K562 (cell line): ENCODE measurements around the gene EXOG. TPM values are rescaled to one million over a fixed set of nuclear protein-coding genes. Genes with fewer than 3 reads are reported as not detected.

Source experiments
- ATAC-seq: fragments of 200-7000 bp; cut with Tn5 transposase; 3 replicates; pipeline ENCODE4 v1.9.1; 2020; ENCODE audit warnings: moderate library complexity
- BruUV-seq: library from RNA; stranded (reverse); fragments of 400-500 nt; replicated peaks from 2 replicates; lab custom pipeline; 2021; lab: Mats Ljungman, UMichigan
- CTCF ChIA-PET: fragments of 300-600 bp; formaldehyde crosslinking; extraction: SDS; loops from one replicate; lab custom pipeline; 2021; ENCODE audit warnings: low intra/inter-chr PET ratio; lab: Yijun Ruan, JAX
- POLR2A ChIA-PET: fragments of 300-600, 350-650 bp; sonication (Branson Sonifier 250); formaldehyde crosslinking; extraction: SDS; loops from one replicate; lab custom pipeline; 2021; ENCODE audit warnings: antibody characterized with exemption, inconsistent platforms; lab: Yijun Ruan, JAX
- DNase-seq, 4 experiments: peaks; one replicate each; pipeline versions ENCODE4 v3.0.0 to v3.0.0-alpha.2; 2011 to 2018; ENCODE audit warnings: low spot score in 3 of 4, mixed read lengths in 3 of 4; ENCODE audit errors: extremely low read depth in 1 of 4
- FAIRE-seq: peaks from 2 replicates; lab custom pipeline; 2011; peaks lifted over from hg19 to GRCh38; lab: Jason Lieb, UNC
- H2AFZ ChIP-seq: 2 replicates; pipeline ENCODE4 v1.6.0; 2011; ENCODE audit warnings: low read depth, low read length, control low read depth, inconsistent platforms
- H3K27ac ChIP-seq: fragments of 200-600 bp; 3 replicates; pipeline ENCODE4 v1.8.0; 2011; ENCODE audit warnings: low read depth, mild to moderate bottlenecking, control low read depth, inconsistent platforms, low read length, moderate library complexity, mixed read lengths; ENCODE audit errors: extremely low read depth
- H3K27me3 ChIP-seq, 2 experiments: fragments of 300-600 bp in 1 of 2; 2 replicates in 1 of 2; 3 replicates in 1 of 2; pipeline versions ENCODE4 v1.6.0 to v1.8.0; 2011; ENCODE audit warnings: inconsistent platforms in 2 of 2, low read length in 2 of 2, mild to moderate bottlenecking in 1 of 2, mixed read lengths in 1 of 2, moderate library complexity in 1 of 2; ENCODE audit not compliant: control insufficient read depth in 2 of 2, insufficient read depth in 2 of 2
- H3K36me3 ChIP-seq: fragments of 300-600 bp; 3 replicates; pipeline ENCODE4 v1.8.0; 2011; ENCODE audit warnings: mild to moderate bottlenecking, low read length, inconsistent platforms; ENCODE audit not compliant: control insufficient read depth, insufficient read depth
- H3K4me1 ChIP-seq, 2 experiments: fragments of 200-600 bp in 1 of 2; replicated peaks in 1 of 2; 2 replicates in 1 of 2; 3 replicates in 1 of 2; pipeline versions ENCODE4 v1.5.1 to v1.8.0; 2011; ENCODE audit warnings: inconsistent platforms in 2 of 2, low read length in 2 of 2, mild to moderate bottlenecking in 1 of 2, mixed read lengths in 1 of 2, moderate library complexity in 1 of 2; ENCODE audit not compliant: control insufficient read depth in 2 of 2, insufficient read depth in 2 of 2
- H3K4me2 ChIP-seq: 2 replicates; pipeline ENCODE4 v1.6.1; 2011; ENCODE audit warnings: low read length, control low read depth, inconsistent platforms, mixed read lengths; ENCODE audit not compliant: insufficient read depth
- H3K4me3 ChIP-seq: fragments of 200-600 bp; sonication (generic), shearing (Covaris generic); 2 replicates; pipeline ENCODE4 v1.5.1; 2016; ENCODE audit warnings: control low read depth, inconsistent platforms
- H3K79me2 ChIP-seq: fragments of 200-600 bp; 3 replicates; pipeline ENCODE4 v1.8.0; 2011; ENCODE audit warnings: low read length, inconsistent platforms; ENCODE audit not compliant: control insufficient read depth, insufficient read depth
- H3K9ac ChIP-seq, 2 experiments: 2 replicates each; pipeline versions ENCODE4 v1.6.0 to v1.6.1; 2011; ENCODE audit warnings: low read depth in 2 of 2, low read length in 2 of 2, control low read depth in 1 of 2, inconsistent platforms in 1 of 2, mild to moderate bottlenecking in 1 of 2, mixed read lengths in 1 of 2; ENCODE audit not compliant: insufficient read depth in 1 of 2
- H3K9me1 ChIP-seq: one replicate; pipeline ENCODE4 v1.6.0; 2011; ENCODE audit warnings: inconsistent platforms, mild to moderate bottlenecking, low read length, moderate library complexity; ENCODE audit not compliant: control insufficient read depth, insufficient read depth
- H3K9me3 ChIP-seq: replicated peaks from 2 replicates; pipeline ENCODE4 v1.5.1; 2011; ENCODE audit warnings: low read depth, low read length, inconsistent platforms; ENCODE audit not compliant: control insufficient read depth, insufficient read depth
- H4K20me1 ChIP-seq: replicated peaks from 2 replicates; pipeline ENCODE4 v1.6.1; 2011; ENCODE audit warnings: low read length, inconsistent platforms, mixed read lengths; ENCODE audit not compliant: control insufficient read depth, insufficient read depth
- CTBP1 ChIP-seq: fragments of 450-650 bp; IDR thresholded peaks from 2 replicates; pipeline ENCODE4 v1.6.1; 2016; ENCODE audit warnings: borderline replicate concordance
- DPF2 ChIP-seq: fragments of 450-650 bp; IDR thresholded peaks from 2 replicates; pipeline ENCODE4 v1.6.1; 2016
- ETS2 ChIP-seq: IDR thresholded peaks from 2 replicates; pipeline ENCODE4 v1.6.1; 2016; ENCODE audit warnings: borderline replicate concordance, missing genetic modification characterization, mild to moderate bottlenecking, moderate library complexity, missing compliant biosample characterization; ENCODE audit not compliant: poor library complexity, severe bottlenecking
- FOS ChIP-seq: IDR thresholded peaks from 3 replicates; pipeline ENCODE4 v1.6.1; 2011; ENCODE audit not compliant: insufficient read length; ENCODE audit errors: extremely low read depth
- HMG20B ChIP-seq: fragments of 250-450 bp; sonication (Bioruptor Pico); IDR thresholded peaks from 2 replicates; pipeline ENCODE4 v1.5.0; 2021; ENCODE audit warnings: mild to moderate bottlenecking
- RAD21 ChIP-seq, 2 experiments: fragments of 250-450 bp in 1 of 2; fragments of 450-650 bp in 1 of 2; sonication (Bioruptor Pico) in 1 of 2; formaldehyde crosslinking in 1 of 2; IDR thresholded peaks in 1 of 2; conservative IDR thresholded peaks in 1 of 2; 2 replicates each; pipeline versions ENCODE4 v1.4.0 to v1.8.0; 2020 to 2022; ENCODE audit warnings: mild to moderate bottlenecking in 2 of 2, moderate library complexity in 1 of 2
- RB1 ChIP-seq: fragments of 450-650 bp; IDR thresholded peaks from 2 replicates; pipeline ENCODE4 v1.6.1; 2017; ENCODE audit warnings: low read depth, mild to moderate bottlenecking
- REST ChIP-seq, 2 experiments: fragments of 450-650 bp; formaldehyde crosslinking in 1 of 2; IDR thresholded peaks; 2 replicates each; pipeline versions ENCODE4 v1.4.0 to v1.6.1; 2014 to 2020; ENCODE audit warnings: mild to moderate bottlenecking in 2 of 2, borderline replicate concordance in 1 of 2, low read depth in 1 of 2
- SIN3B ChIP-seq: fragments of 450-650 bp; IDR thresholded peaks from 2 replicates; pipeline ENCODE4 v1.6.1; 2017; ENCODE audit warnings: low read depth, mild to moderate bottlenecking, moderate library complexity
- SMC3 ChIP-seq: conservative IDR thresholded peaks from 2 replicates; pipeline ENCODE4 v1.6.1; 2011; ENCODE audit warnings: low read depth, low read length, improper control_type of control experiment; ENCODE audit not compliant: insufficient read depth
- ZNF668 ChIP-seq: fragments of 250-450 bp; sonication (Bioruptor Pico); IDR thresholded peaks from 2 replicates; pipeline ENCODE4 v1.8.0; 2022; ENCODE audit warnings: mild to moderate bottlenecking, inconsistent platforms
- WGBS: fragments of 100-300 bp; shearing (Covaris generic); methylation state at CpG from one replicate; pipeline ENCODE4 v1.1.6; 2016; ENCODE audit warnings: low coverage, mixed read lengths; ENCODE audit not compliant: insufficient coverage; ENCODE audit errors: missing lambda C conversion rate; 5-methylcytosine and 5-hydroxymethylcytosine counted together
- in situ Hi-C: fragments of 300-500 bp; cut with MboI; formaldehyde crosslinking; loops from 4 replicates; pipeline ENCODE4 v1.15.0; 2018; ENCODE audit warnings: inconsistent platforms, mixed read lengths
- intact Hi-C: fragments of 100-400 bp; cut with micrococcal nuclease; formaldehyde crosslinking; loops from 2 replicates; pipeline ENCODE4 v1.14.2; 2022
- polyA plus RNA-seq, 8 experiments: library from polyadenylated mRNA; depleted of rRNA in 4 of 8; stranded (reverse) in 5 of 8; unstranded in 3 of 8; fragments of >200 nt; fragmentation: Nextera tagmentation in 2 of 8; fragmentation: Illumina TruSeq in 1 of 8; extraction: Ambion mirVana in 2 of 8; extraction: Trizol in 1 of 8; gene quantifications; 2 replicates each; pipeline versions ENCODE4 v1.2.1 to v1.2.3, GENCODE V29; 2011 to 2014; ENCODE audit warnings: inconsistent platforms in 1 of 8, missing spikeins in 1 of 8
- total RNA-seq, 7 experiments: library from RNA; depleted of rRNA in 6 of 7; stranded (reverse); fragments of >200 nt in 6 of 7; fragmentation: Illumina TruSeq in 2 of 7; extraction: Trizol in 2 of 7; gene quantifications; 2 replicates each; pipeline versions ENCODE4 v1.2.1 to v1.2.3, GENCODE V29; 2011 to 2021; ENCODE audit warnings: low replicate concordance in 1 of 7

The EXOG gene
- total and polyA plus RNA-seq, 9 of the 15 experiments (the other 6 are each of a cell fraction or from before 2014, with no cell fraction given), result 10.8 to 21.7 (median 14.8) TPM

- intact Hi-C loops, result loop anchor here (1.0 to 10.0 kb wide), 5 partner anchors 25 to 483 kb away; partner anchors contain the start of gene EXOG
- WGBS, result 0% methylated on average over 5 of the region's 5 CpGs
- peak overlapping the region; percentile 54; the same call in 1 of the 2 replicates for H2AFZ ChIP-seq
- TF ChIP-seq HMG20B (CRISPR knock-in tag), result no peak
- TF ChIP-seq RB1, result peak; percentile 43
- peak; percentile 46; the same call in 1 of the 2 replicates for TF ChIP-seq CTBP1
- TF ChIP-seq DPF2, result peak; percentile 21; the same call in 1 of the 2 replicates
- peak; percentile 75 to 85 for TF ChIP-seq RAD21 (CRISPR knock-in tag; conservative IDR thresholded peaks at IDR 0.05 in 1 of 2, IDR thresholded peaks at IDR 0.05 in 1 of 2)
- no peak for TF ChIP-seq ETS2
- TF ChIP-seq SIN3B, result no peak
- peak; percentile 94 for TF ChIP-seq SMC3
- TF ChIP-seq REST (IDR thresholded peaks at IDR 0.05; ENCODE audit: borderline replicate concordance), result peak; percentile 79
- no peak for TF ChIP-seq REST (CRISPR knock-in tag; IDR thresholded peaks at IDR 0.05; ENCODE audit: low read depth)
- TF ChIP-seq ZNF668 (CRISPR knock-in tag), result no peak
- TF ChIP-seq FOS, result no peak
Measured at GRCh38 chr3:38521391-38521987, 25.3 kb downstream of the EXOG start.

More at GRCh38 chr3:38521391-38521987, 25.3 kb downstream of the EXOG start:
- peak; percentile 65 to 86 (median 67) for DNase-seq
- in situ Hi-C loops, result loop anchor here (10.0 kb wide), 1 partner anchor 133 kb away; no protein-coding TSS in a partner anchor
- Histone ChIP-seq H3K27me3 (no peaks in the 10 kb centered on the region), H3K4me3 (no peak overlapping the region), H3K79me2 (no peaks in the 10 kb centered on the region), H3K9me3 (no peaks in the 10 kb centered on the region), H3K4me2 (no peak overlapping the region), H4K20me1 (no peaks in the 10 kb centered on the region), H3K4me1 (no peaks in the 10 kb centered on the region), H3K9ac (no peak overlapping the region), H3K9me1 (no peaks in the 10 kb centered on the region), H3K27ac (no peak overlapping the region), H3K36me3 (peaks cover 17% of the 10 kb centered on the region; the same call in 2 of the 3 replicates)
- BruUV-seq, result no TSS peak
- POLR2A ChIA-PET, result interaction anchor here (0.6 to 1.4 kb wide), 5 partner anchors 8 to 1707 kb away, joined by 3 to 5 read pairs (median 3); no protein-coding TSS in a partner anchor
- FAIRE-seq, result peak; percentile 96
- ATAC-seq, result peak; percentile 87
- CTCF ChIA-PET, result interaction anchor here (0.5 to 4.3 kb wide), 10 partner anchors 16 to 509 kb away, joined by 3 to 26 read pairs (median 4); partner anchors contain the start of gene SCN5A
